Neural cell (in vitro differentiated cells): ENCODE results near the gene PRKCZ. TPM values are rescaled to one million over a fixed set of nuclear protein-coding genes. Genes with fewer than 3 reads are reported as not detected.

ENCODE experiments used
- H2AFZ ChIP-seq: fragments of 200-600, 300-800 bp; sonication (generic), shearing (Covaris generic); 2 replicates; pipeline ENCODE4 v1.6.0; 2014; ENCODE audit warnings: low read depth, mild to moderate bottlenecking, antibody characterized with exemption, low read length, moderate library complexity
- H3F3A ChIP-seq: fragments of 200-600 bp; shearing (Covaris generic); 2 replicates; pipeline ENCODE4 v1.6.1; 2016; ENCODE audit warnings: mild to moderate bottlenecking, moderate library complexity, mixed read lengths, antibody characterized with exemption, low read length; ENCODE audit not compliant: insufficient read depth, poor library complexity, severe bottlenecking
- H3K27ac ChIP-seq: fragments of 200-600, 300-800 bp; sonication (generic), shearing (Covaris generic); 2 replicates; pipeline ENCODE4 v1.5.1; 2014; ENCODE audit warnings: mild to moderate bottlenecking, low read length, moderate library complexity
- H3K27me3 ChIP-seq: fragments of 300-800, 200-600 bp; sonication (generic), shearing (Covaris generic); 2 replicates; pipeline ENCODE4 v1.6.0; 2014; ENCODE audit warnings: mild to moderate bottlenecking, low read depth, low read length, moderate library complexity; ENCODE audit not compliant: insufficient read depth
- H3K36me3 ChIP-seq: fragments of 300-800, 200-600 bp; sonication (generic), shearing (Covaris generic); 2 replicates; pipeline ENCODE4 v1.5.1; 2014; ENCODE audit warnings: mild to moderate bottlenecking, antibody characterized with exemption, low read length, moderate library complexity; ENCODE audit not compliant: insufficient read depth
- H3K4me2 ChIP-seq: fragments of 300-800, 200-600 bp; sonication (generic), shearing (Covaris generic); 2 replicates; pipeline ENCODE4 v1.6.0; 2014; ENCODE audit warnings: mild to moderate bottlenecking, low read length
- H3K4me3 ChIP-seq: fragments of 300-800, 200-600 bp; sonication (generic), shearing (Covaris generic); 2 replicates; pipeline ENCODE4 v1.5.1; 2014; ENCODE audit warnings: mild to moderate bottlenecking, low read length, moderate library complexity
- H3K79me2 ChIP-seq: fragments of 200-600 bp; shearing (Covaris generic); replicated peaks from 2 replicates; pipeline ENCODE4 v1.6.0; 2014; ENCODE audit warnings: mild to moderate bottlenecking, low read length, moderate library complexity; ENCODE audit not compliant: insufficient read depth
- H3K9ac ChIP-seq: fragments of 300-800, 200-600 bp; sonication (generic), shearing (Covaris generic); 2 replicates; pipeline ENCODE4 v1.6.1; 2016; ENCODE audit warnings: mild to moderate bottlenecking, low read length, mixed read lengths
- H3K9me2 ChIP-seq: fragments of 200-600 bp; shearing (Covaris generic); 2 replicates; pipeline ENCODE4 v1.6.1; 2016; ENCODE audit warnings: mild to moderate bottlenecking, low read length, mixed read lengths; ENCODE audit not compliant: insufficient read depth
- H3K9me3 ChIP-seq: fragments of 200-600, 300-800 bp; sonication (generic), shearing (Covaris generic); 2 replicates; pipeline ENCODE4 v1.6.1; 2016; ENCODE audit warnings: mild to moderate bottlenecking, mixed run types, low read length, moderate library complexity, mixed read lengths
- H4K20me1 ChIP-seq: fragments of 200-600 bp; shearing (Covaris generic); 2 replicates; pipeline ENCODE4 v1.6.1; 2016; ENCODE audit warnings: mild to moderate bottlenecking, mixed run types; ENCODE audit not compliant: insufficient read depth
- CTCF ChIP-seq: fragments of 450-650 bp; IDR thresholded peaks from 2 replicates; pipeline ENCODE4 v1.5.1; 2014; ENCODE audit warnings: antibody characterized with exemption, mild to moderate bottlenecking, moderate library complexity; ENCODE audit not compliant: poor library complexity, severe bottlenecking
- EP300 ChIP-seq: fragments of 450-650 bp; conservative IDR thresholded peaks from 2 replicates; pipeline ENCODE4 v1.6.1; 2014; ENCODE audit warnings: antibody characterized with exemption, mild to moderate bottlenecking, moderate library complexity; ENCODE audit not compliant: poor library complexity, severe bottlenecking
- EZH2 ChIP-seq: fragments of 200-600, 300-800 bp; shearing (Covaris generic), sonication (generic); IDR thresholded peaks from 2 replicates; pipeline ENCODE4 v1.6.1; 2014; ENCODE audit warnings: antibody characterized with exemption, low read length, borderline replicate concordance, mild to moderate bottlenecking; ENCODE audit not compliant: insufficient read depth, poor library complexity, severe bottlenecking
- MXI1 ChIP-seq: fragments of 450-650 bp; conservative IDR thresholded peaks from 2 replicates; pipeline ENCODE4 v1.6.1; 2014; ENCODE audit warnings: antibody characterized with exemption, mild to moderate bottlenecking; ENCODE audit not compliant: poor library complexity, severe bottlenecking
- POLR2AphosphoS5 ChIP-seq: IDR thresholded peaks from 2 replicates; pipeline ENCODE4 v1.6.1; 2012
- RAD21 ChIP-seq: fragments of 450-650 bp; conservative IDR thresholded peaks from 2 replicates; pipeline ENCODE4 v1.6.1; 2014; ENCODE audit warnings: antibody characterized with exemption, mild to moderate bottlenecking, moderate library complexity
- SMC3 ChIP-seq: fragments of 450-650 bp; conservative IDR thresholded peaks from 2 replicates; pipeline ENCODE4 v1.6.1; 2014; ENCODE audit warnings: antibody characterized with exemption, mild to moderate bottlenecking, moderate library complexity; ENCODE audit not compliant: poor library complexity
- TAF1 ChIP-seq: IDR thresholded peaks from 2 replicates; pipeline ENCODE4 v1.6.1; 2012; ENCODE audit warnings: low read depth
- polyA plus RNA-seq: library from polyadenylated mRNA; depleted of rRNA; stranded (reverse); fragments of >200 nt; gene quantifications from 2 replicates; pipeline ENCODE4 v1.2.3, GENCODE V29; 2014
- TF ChIP-seq, protein P1 (sequence below): IDR thresholded peaks from 2 replicates; pipeline ENCODE4 v1.6.1; 2012; ENCODE audit warnings: borderline replicate concordance

Gene PRKCZ
- polyA plus RNA-seq, 1 donor from 2014 or later: 54.9 TPM

DNA sequence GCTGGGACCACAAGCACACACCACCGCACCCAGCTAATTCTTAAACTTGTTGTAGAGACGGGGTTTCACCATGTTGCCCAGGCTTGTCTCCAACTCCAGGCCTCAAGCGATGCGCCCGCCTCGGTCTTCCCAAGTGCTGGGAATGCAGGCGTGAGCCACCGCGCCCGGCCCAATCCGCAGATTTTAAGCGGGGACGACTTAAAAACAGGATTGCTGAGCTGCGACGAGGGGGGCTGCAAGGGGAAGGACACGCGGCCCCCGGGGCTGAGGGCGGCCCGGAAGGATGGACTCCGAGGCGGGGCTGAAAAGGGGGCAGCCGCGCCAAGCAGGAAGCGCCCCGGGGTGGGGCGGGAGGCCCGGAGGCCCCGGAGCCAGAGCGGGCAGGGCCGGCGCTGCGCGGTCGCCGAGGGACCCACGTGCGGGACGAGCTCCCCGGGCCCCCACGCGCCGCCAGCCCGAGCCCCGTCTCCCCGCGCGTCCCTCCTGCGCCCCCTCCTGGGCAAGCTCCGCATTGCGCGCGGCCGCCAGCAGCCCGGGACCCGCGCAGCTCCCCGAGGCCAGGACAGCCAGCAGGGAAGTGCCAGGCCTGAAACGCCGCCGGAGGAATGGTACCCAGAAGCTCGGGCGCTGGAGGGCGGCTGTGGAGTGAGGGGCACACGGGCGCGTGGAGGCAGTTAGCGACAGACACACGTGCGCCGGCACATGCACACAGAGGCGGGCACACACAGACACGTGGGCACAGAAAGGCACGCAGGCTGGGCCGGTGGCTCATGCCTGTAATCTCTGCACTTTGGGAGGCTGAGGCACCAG lies 5.5 kb upstream of the PRKCZ start:
- H3K9ac ChIP-seq: no peak overlapping the region

DNA sequence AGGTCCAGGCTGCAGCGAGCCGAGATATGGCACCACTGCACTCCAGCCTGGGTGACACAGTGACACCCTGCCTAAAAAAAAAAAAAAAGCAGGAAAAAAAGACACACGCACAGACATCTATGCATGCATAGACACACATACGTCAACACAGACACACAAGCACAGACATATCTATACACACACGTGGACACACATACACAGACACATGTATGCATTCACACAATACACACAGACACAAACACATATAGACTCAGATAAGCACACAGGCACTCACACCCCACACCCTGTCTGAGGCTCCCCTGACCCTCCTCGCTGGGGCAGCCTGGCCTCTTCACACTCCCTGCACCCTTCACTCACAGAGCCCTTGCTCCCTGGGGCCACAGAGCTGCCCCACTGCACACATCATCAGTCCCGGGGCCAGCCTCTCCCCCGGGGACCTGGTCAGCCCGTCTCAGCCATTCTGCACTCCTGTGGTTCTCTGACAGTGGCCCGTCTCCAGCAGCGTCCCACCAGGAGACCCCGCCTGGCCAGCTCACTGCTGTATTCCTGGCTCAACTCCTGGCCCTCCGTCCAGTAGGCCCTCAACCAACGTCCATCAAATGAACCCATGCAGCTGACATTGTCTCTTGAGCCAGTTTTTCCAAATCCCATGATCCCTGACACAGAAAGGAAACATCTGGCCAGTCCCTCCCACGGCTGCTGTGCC lies 4.6 kb upstream of the PRKCZ start:
- peaks cover 34% of the 10 kb centered on the region for H3K27me3 ChIP-seq
- no peaks in the 10 kb centered on the region for H3K9me2 ChIP-seq
- no peaks in the 10 kb centered on the region for H3K36me3 ChIP-seq
- H3K9me3 ChIP-seq: no peaks in the 10 kb centered on the region
- no peak overlapping the region for H3K9ac ChIP-seq
- H3K27ac ChIP-seq: no peak overlapping the region
- no peaks in the 10 kb centered on the region for H4K20me1 ChIP-seq
- no peak overlapping the region for H3K4me3 ChIP-seq
- H3F3A ChIP-seq: no peaks in the 10 kb centered on the region
- no peaks in the 10 kb centered on the region for H3K79me2 ChIP-seq
- no peak overlapping the region for H3K4me2 ChIP-seq
- no peak overlapping the region for H2AFZ ChIP-seq
- TF ChIP-seq, protein P1, sequence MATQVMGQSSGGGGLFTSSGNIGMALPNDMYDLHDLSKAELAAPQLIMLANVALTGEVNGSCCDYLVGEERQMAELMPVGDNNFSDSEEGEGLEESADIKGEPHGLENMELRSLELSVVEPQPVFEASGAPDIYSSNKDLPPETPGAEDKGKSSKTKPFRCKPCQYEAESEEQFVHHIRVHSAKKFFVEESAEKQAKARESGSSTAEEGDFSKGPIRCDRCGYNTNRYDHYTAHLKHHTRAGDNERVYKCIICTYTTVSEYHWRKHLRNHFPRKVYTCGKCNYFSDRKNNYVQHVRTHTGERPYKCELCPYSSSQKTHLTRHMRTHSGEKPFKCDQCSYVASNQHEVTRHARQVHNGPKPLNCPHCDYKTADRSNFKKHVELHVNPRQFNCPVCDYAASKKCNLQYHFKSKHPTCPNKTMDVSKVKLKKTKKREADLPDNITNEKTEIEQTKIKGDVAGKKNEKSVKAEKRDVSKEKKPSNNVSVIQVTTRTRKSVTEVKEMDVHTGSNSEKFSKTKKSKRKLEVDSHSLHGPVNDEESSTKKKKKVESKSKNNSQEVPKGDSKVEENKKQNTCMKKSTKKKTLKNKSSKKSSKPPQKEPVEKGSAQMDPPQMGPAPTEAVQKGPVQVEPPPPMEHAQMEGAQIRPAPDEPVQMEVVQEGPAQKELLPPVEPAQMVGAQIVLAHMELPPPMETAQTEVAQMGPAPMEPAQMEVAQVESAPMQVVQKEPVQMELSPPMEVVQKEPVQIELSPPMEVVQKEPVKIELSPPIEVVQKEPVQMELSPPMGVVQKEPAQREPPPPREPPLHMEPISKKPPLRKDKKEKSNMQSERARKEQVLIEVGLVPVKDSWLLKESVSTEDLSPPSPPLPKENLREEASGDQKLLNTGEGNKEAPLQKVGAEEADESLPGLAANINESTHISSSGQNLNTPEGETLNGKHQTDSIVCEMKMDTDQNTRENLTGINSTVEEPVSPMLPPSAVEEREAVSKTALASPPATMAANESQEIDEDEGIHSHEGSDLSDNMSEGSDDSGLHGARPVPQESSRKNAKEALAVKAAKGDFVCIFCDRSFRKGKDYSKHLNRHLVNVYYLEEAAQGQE: no peak
- TF ChIP-seq EZH2 (no peak), MXI1 (no peak), POLR2AphosphoS5 (no peak), TAF1 (no peak), SMC3 (no peak)

More for the DNA sequence above, 5.5 kb upstream of the PRKCZ start:
- no peaks in the 10 kb centered on the region for H3K9me2 ChIP-seq
- TF ChIP-seq TAF1: no peak
- TF ChIP-seq, protein P1: no peak
- TF ChIP-seq CTCF: peak; percentile 88
- peak; percentile 37 for TF ChIP-seq MXI1
- TF ChIP-seq RAD21: peak; percentile 78
- TF ChIP-seq SMC3: peak; percentile 75
- no peak for TF ChIP-seq EP300
- TF ChIP-seq EZH2: no peak
- TF ChIP-seq POLR2AphosphoS5: no peak
- H3K9me3 ChIP-seq: no peaks in the 10 kb centered on the region
- H3K27ac ChIP-seq: no peak overlapping the region
- no peaks in the 10 kb centered on the region for H3F3A ChIP-seq
- H2AFZ ChIP-seq: no peak overlapping the region
- H3K4me3 ChIP-seq: no peak overlapping the region
- no peaks in the 10 kb centered on the region for H4K20me1 ChIP-seq
- H3K36me3 ChIP-seq: no peaks in the 10 kb centered on the region
- H3K79me2 ChIP-seq: no peaks in the 10 kb centered on the region
- H3K4me2 ChIP-seq: no peak overlapping the region
- peaks cover 29% of the 10 kb centered on the region for H3K27me3 ChIP-seq
